HepG2 (cell line): ENCODE measurements around the gene FBXO2. TPM values are rescaled to one million over a fixed set of nuclear protein-coding genes. Genes with fewer than 3 reads are reported as not detected.
A peak's percentile ranks its signal among the peaks of the same experiment; 100 is the strongest.

Experiments
- ATAC-seq: fragments of 200-7000 bp; cut with Tn5 transposase; 3 replicates; pipeline ENCODE4 v1.9.1; 2020; ENCODE audit warnings: mild to moderate bottlenecking, moderate library complexity
- BruUV-seq: library from RNA; stranded (reverse); fragments of 400-500 nt; replicated peaks from 2 replicates; lab custom pipeline; 2021; lab: Mats Ljungman, UMichigan
- CTCF ChIA-PET: fragments of 300-600 bp; formaldehyde crosslinking; extraction: SDS; loops from one replicate; lab custom pipeline; 2021; ENCODE audit warnings: low total read pairs, inconsistent platforms, low intra/inter-chr PET ratio; lab: Yijun Ruan, JAX
- POLR2A ChIA-PET: fragments of 350-600 bp; sonication (Branson Sonifier 250); formaldehyde crosslinking; loops from one replicate; lab custom pipeline; 2020; ENCODE audit warnings: antibody characterized with exemption, inconsistent platforms; lab: Yijun Ruan, JAX
- DNase-seq: peaks from one replicate; pipeline ENCODE4 v3.0.0-alpha.2; 2015; ENCODE audit warnings: low spot score
- FAIRE-seq: peaks from 3 replicates; lab custom pipeline; 2011; peaks lifted over from hg19 to GRCh38; lab: Jason Lieb, UNC
- H2AFZ ChIP-seq: one replicate; pipeline ENCODE4 v1.6.1; 2011; ENCODE audit warnings: low read length, inconsistent platforms
- H3K27ac ChIP-seq: fragments of 300-600 bp; 3 replicates; pipeline ENCODE4 v1.8.0; 2011; ENCODE audit warnings: mixed run types, mild to moderate bottlenecking, mixed read lengths, low read length, inconsistent platforms; ENCODE audit not compliant: insufficient read depth; ENCODE audit errors: extremely low read length
- H3K27me3 ChIP-seq, 2 experiments: fragments of 200-600 bp in 1 of 2; 2 replicates in 1 of 2; 3 replicates in 1 of 2; pipeline versions ENCODE4 v1.6.0 to v1.8.0; 2011; ENCODE audit warnings: low read length in 2 of 2, mild to moderate bottlenecking in 2 of 2, moderate library complexity in 2 of 2, inconsistent platforms in 1 of 2; ENCODE audit not compliant: insufficient read depth in 2 of 2, control insufficient read depth in 1 of 2
- H3K36me3 ChIP-seq, 2 experiments: fragments of 200-600 bp in 1 of 2; replicated peaks in 1 of 2; 2 replicates in 1 of 2; 3 replicates in 1 of 2; pipeline versions ENCODE4 v1.5.1 to v1.8.0; 2011; ENCODE audit warnings: low read length in 2 of 2, inconsistent platforms in 1 of 2; ENCODE audit not compliant: insufficient read depth in 2 of 2, control insufficient read depth in 1 of 2
- H3K4me1 ChIP-seq: 2 replicates; pipeline ENCODE4 v1.5.1; 2012; ENCODE audit warnings: low read length, inconsistent platforms; ENCODE audit not compliant: insufficient read depth
- H3K4me2 ChIP-seq: 2 replicates; pipeline ENCODE4 v1.6.0; 2011; ENCODE audit warnings: low read depth, low read length, inconsistent platforms
- H3K4me3 ChIP-seq, 3 experiments: fragments of 200-600 bp in 1 of 3; sonication (generic), shearing (Covaris generic) in 1 of 3; replicated peaks in 1 of 3; 2 replicates each; pipeline ENCODE4 v1.5.1; 2011 to 2016; ENCODE audit warnings: low read length in 3 of 3, inconsistent platforms in 2 of 3, low read depth in 2 of 3, mild to moderate bottlenecking in 2 of 3, control low read depth in 1 of 3, mixed read lengths in 1 of 3; ENCODE audit not compliant: insufficient read depth in 1 of 3
- H3K79me2 ChIP-seq: one replicate; pipeline ENCODE4 v1.6.1; 2011; ENCODE audit warnings: low read length, inconsistent platforms; ENCODE audit not compliant: insufficient read depth
- H3K9ac ChIP-seq: 2 replicates; pipeline ENCODE4 v1.6.0; 2011; ENCODE audit warnings: mild to moderate bottlenecking, low read depth, low read length, inconsistent platforms; ENCODE audit not compliant: insufficient read depth
- H3K9me3 ChIP-seq: 2 replicates; pipeline ENCODE4 v1.5.1; 2012; ENCODE audit warnings: mild to moderate bottlenecking, low read length
- H4K20me1 ChIP-seq: 2 replicates; pipeline ENCODE4 v1.6.0; 2011; ENCODE audit warnings: inconsistent platforms, mild to moderate bottlenecking, low read length, moderate library complexity; ENCODE audit not compliant: insufficient read depth
- CENPBD1 ChIP-seq: sonication (generic); formaldehyde crosslinking; IDR thresholded peaks from 2 replicates; pipeline ENCODE4 v1.8.0; 2022; ENCODE audit warnings: missing genetic modification reagents, low read depth, mild to moderate bottlenecking, borderline replicate concordance
- DPF2 ChIP-seq: sonication (generic); formaldehyde crosslinking; IDR thresholded peaks from 2 replicates; pipeline ENCODE4 v1.4.0; 2020; ENCODE audit warnings: mild to moderate bottlenecking, low read depth, missing genetic modification reagents, borderline replicate concordance
- E2F2 ChIP-seq: sonication (generic); formaldehyde crosslinking; IDR thresholded peaks from 2 replicates; pipeline ENCODE4 v1.4.0; 2020; ENCODE audit warnings: missing genetic modification reagents, borderline replicate concordance
- HMGXB4 ChIP-seq, 2 experiments: sonication (generic) in 1 of 2; formaldehyde crosslinking in 1 of 2; IDR thresholded peaks; 2 replicates each; pipeline versions ENCODE4 v1.4.0 to v1.6.1; 2018 to 2020; ENCODE audit warnings: missing genetic modification reagents in 2 of 2, borderline replicate concordance in 1 of 2, low read depth in 1 of 2, mild to moderate bottlenecking in 1 of 2, missing biosample characterization in 1 of 2
- MTA1 ChIP-seq: sonication (generic); formaldehyde crosslinking; IDR thresholded peaks from 2 replicates; pipeline ENCODE4 v1.4.0; 2020; ENCODE audit warnings: missing genetic modification reagents, mild to moderate bottlenecking, borderline replicate concordance
- ZBTB1 ChIP-seq: sonication (generic); formaldehyde crosslinking; IDR thresholded peaks from 2 replicates; pipeline ENCODE4 v1.4.0; 2020; ENCODE audit warnings: missing genetic modification reagents, borderline replicate concordance
- ZNF629 ChIP-seq: sonication (generic); formaldehyde crosslinking; conservative IDR thresholded peaks from 2 replicates; pipeline ENCODE4 v1.5.0; 2020; ENCODE audit warnings: missing genetic modification reagents
- WGBS: methylation state at CpG from one replicate; pipeline ENCODE4 v1.1.6; 2017; ENCODE audit warnings: low lambda C conversion rate; 5-methylcytosine and 5-hydroxymethylcytosine counted together
- in situ Hi-C: cut with HindIII; loops from 2 replicates; pipeline ENCODE4 v1.10.0; 2017; ENCODE audit warnings: low pct_unique_long_range_greater_than_20kb; ENCODE audit not compliant: extremely low pct_ligation_motif_present
- intact Hi-C: fragments of 100-400 bp; cut with micrococcal nuclease; formaldehyde crosslinking; loops from one replicate; pipeline ENCODE4 v1.10.0; 2022; ENCODE audit not compliant: unreplicated experiment
- polyA plus RNA-seq, 8 experiments: library from polyadenylated mRNA; depleted of rRNA in 3 of 8; stranded (reverse) in 7 of 8; unstranded in 1 of 8; fragments of >200 nt; fragmentation: Illumina TruSeq in 4 of 8; extraction: Trizol in 4 of 8; gene quantifications; 2 replicates each; pipeline versions ENCODE4 v1.2.1 to v1.2.3, GENCODE V29; 2011 to 2016; ENCODE audit warnings: low read depth in 4 of 8, missing spikeins in 1 of 8, mixed read lengths in 1 of 8; ENCODE audit not compliant: insufficient read depth in 1 of 8
- total RNA-seq, 5 experiments: library from RNA; depleted of rRNA; stranded (reverse); fragments of >200 nt; fragmentation: Illumina TruSeq; extraction: Trizol; gene quantifications; 2 replicates each; pipeline ENCODE4 v1.2.3, GENCODE V29; 2016; ENCODE audit warnings: low read depth in 1 of 5

FBXO2 gene
- total and polyA plus RNA-seq, 2 of the 13 experiments (the other 11 are each of a cell fraction or from before 2014, with no cell fraction given) = 79.3 to 112 TPM

- Histone ChIP-seq H3K9ac (peak overlapping the region; percentile 65), H3K4me2 (peak overlapping the region; percentile 84), H3K36me3 (peaks cover 2 to 8% of the 10 kb centered on the region in 2 experiments; a peak in 3 of 5 replicates), H3K4me3 (peak overlapping the region; percentile 41 to 85 (median 61)), H3K27me3 (no peaks in the 10 kb centered on the region), H3K79me2 (peaks cover 20% of the 10 kb centered on the region), H3K4me1 (peaks cover 69% of the 10 kb centered on the region), H3K9me3 (no peaks in the 10 kb centered on the region), H2AFZ (no peak overlapping the region), H3K27ac (peak overlapping the region; percentile 74), H4K20me1 (peaks cover 8% of the 10 kb centered on the region)
- no peak for FAIRE-seq
- TF ChIP-seq ZNF629 (CRISPR knock-in tag) = peak; percentile 86
- TF ChIP-seq E2F2 = no peak
- TF ChIP-seq DPF2 = no peak
- no TSS peak for BruUV-seq
- 86% methylated on average over 11 of the region's 11 CpGs for WGBS
- DNase-seq = no peak
- ChIA-PET POLR2A (interaction anchor here (1.5 to 4.0 kb wide), 3 partner anchors 13 to 385 kb away, joined by 5 to 45 read pairs (median 9); partner anchors contain the start of gene FBXO6), CTCF (no interaction called here)
- ATAC-seq = no peak
- in situ Hi-C loops = no loop called here
- intact Hi-C loops = loop anchor here (5.0 kb wide), 2 partner anchors 65 to 150 kb away; no protein-coding TSS in a partner anchor
These were observed 1.9 kb downstream of the FBXO2 start for GRCh38 chr1:11652203-11652780.

GRCh38 chr1:11651017-11651416, 3.2 kb downstream of the FBXO2 start:
- no TSS peak for BruUV-seq
- in situ Hi-C loops (no loop called here), intact Hi-C loops (loop anchor here (5.0 kb wide), 2 partner anchors 66 to 151 kb away; no protein-coding TSS in a partner anchor)
- H3K4me3 ChIP-seq = no peak overlapping the region
- ATAC-seq = no peak
- H3K4me2 ChIP-seq = no peak overlapping the region
- H3K36me3 ChIP-seq = peaks cover 0 to 2% of the 10 kb centered on the region in 2 experiments; a peak in 1 of 5 replicates
- H3K9me3 ChIP-seq = no peaks in the 10 kb centered on the region
- no peak overlapping the region for H3K9ac ChIP-seq
- H3K27ac ChIP-seq = no peak overlapping the region
- H4K20me1 ChIP-seq = peaks cover 11% of the 10 kb centered on the region
- ChIA-PET POLR2A (no interaction called here), CTCF (no interaction called here)
- H2AFZ ChIP-seq = no peak overlapping the region
- no peak for FAIRE-seq
- no peaks in the 10 kb centered on the region for H3K27me3 ChIP-seq
- WGBS = 96% methylated on average over 4 of the region's 4 CpGs
- peaks cover 72% of the 10 kb centered on the region for H3K4me1 ChIP-seq
- DNase-seq = no peak
- H3K79me2 ChIP-seq = peaks cover 20% of the 10 kb centered on the region
- no peak for TF ChIP-seq HMGXB4 (CRISPR knock-in tag; IDR thresholded peaks at IDR 0.05; ENCODE audit: borderline replicate concordance in 1 of 2, low read depth in 1 of 2)
- no peak for TF ChIP-seq ZBTB1 (CRISPR knock-in tag)
- TF ChIP-seq CENPBD1 (CRISPR knock-in tag) = no peak
- TF ChIP-seq MTA1 (CRISPR knock-in tag) = no peak
